HepG2 (cell line): ENCODE data around the gene TLK2. TPM values are rescaled to one million over a fixed set of nuclear protein-coding genes. Genes with fewer than 3 reads are reported as not detected.
A peak's percentile ranks its signal among the peaks of the same experiment; 100 is the strongest.

Experiments used
- ATAC-seq: fragments of 200-7000 bp; cut with Tn5 transposase; 3 replicates; pipeline ENCODE4 v1.9.1; 2020; ENCODE audit warnings: mild to moderate bottlenecking, moderate library complexity
- BruUV-seq: library from RNA; stranded (reverse); fragments of 400-500 nt; replicated peaks from 2 replicates; lab custom pipeline; 2021; lab: Mats Ljungman, UMichigan
- CTCF ChIA-PET: fragments of 300-600 bp; formaldehyde crosslinking; extraction: SDS; loops from one replicate; lab custom pipeline; 2021; ENCODE audit warnings: low total read pairs, inconsistent platforms, low intra/inter-chr PET ratio; lab: Yijun Ruan, JAX
- POLR2A ChIA-PET: fragments of 350-600 bp; sonication (Branson Sonifier 250); formaldehyde crosslinking; loops from one replicate; lab custom pipeline; 2020; ENCODE audit warnings: antibody characterized with exemption, inconsistent platforms; lab: Yijun Ruan, JAX
- DNase-seq: peaks from one replicate; pipeline ENCODE4 v3.0.0-alpha.2; 2015; ENCODE audit warnings: low spot score
- FAIRE-seq: peaks from 3 replicates; lab custom pipeline; 2011; peaks lifted over from hg19 to GRCh38; lab: Jason Lieb, UNC
- H2AFZ ChIP-seq: one replicate; pipeline ENCODE4 v1.6.1; 2011; ENCODE audit warnings: low read length, inconsistent platforms
- H3K27ac ChIP-seq: fragments of 300-600 bp; 3 replicates; pipeline ENCODE4 v1.8.0; 2011; ENCODE audit warnings: mixed run types, mild to moderate bottlenecking, mixed read lengths, low read length, inconsistent platforms; ENCODE audit not compliant: insufficient read depth; ENCODE audit errors: extremely low read length
- H3K27me3 ChIP-seq, 2 experiments: fragments of 200-600 bp in 1 of 2; 2 replicates in 1 of 2; 3 replicates in 1 of 2; pipeline versions ENCODE4 v1.6.0 to v1.8.0; 2011; ENCODE audit warnings: low read length in 2 of 2, mild to moderate bottlenecking in 2 of 2, moderate library complexity in 2 of 2, inconsistent platforms in 1 of 2; ENCODE audit not compliant: insufficient read depth in 2 of 2, control insufficient read depth in 1 of 2
- H3K36me3 ChIP-seq, 2 experiments: fragments of 200-600 bp in 1 of 2; replicated peaks in 1 of 2; 2 replicates in 1 of 2; 3 replicates in 1 of 2; pipeline versions ENCODE4 v1.5.1 to v1.8.0; 2011; ENCODE audit warnings: low read length in 2 of 2, inconsistent platforms in 1 of 2; ENCODE audit not compliant: insufficient read depth in 2 of 2, control insufficient read depth in 1 of 2
- H3K4me1 ChIP-seq: 2 replicates; pipeline ENCODE4 v1.5.1; 2012; ENCODE audit warnings: low read length, inconsistent platforms; ENCODE audit not compliant: insufficient read depth
- H3K4me2 ChIP-seq: 2 replicates; pipeline ENCODE4 v1.6.0; 2011; ENCODE audit warnings: low read depth, low read length, inconsistent platforms
- H3K4me3 ChIP-seq, 3 experiments: fragments of 200-600 bp in 1 of 3; sonication (generic), shearing (Covaris generic) in 1 of 3; replicated peaks in 1 of 3; 2 replicates each; pipeline ENCODE4 v1.5.1; 2011 to 2016; ENCODE audit warnings: low read length in 3 of 3, inconsistent platforms in 2 of 3, low read depth in 2 of 3, mild to moderate bottlenecking in 2 of 3, control low read depth in 1 of 3, mixed read lengths in 1 of 3; ENCODE audit not compliant: insufficient read depth in 1 of 3
- H3K79me2 ChIP-seq: one replicate; pipeline ENCODE4 v1.6.1; 2011; ENCODE audit warnings: low read length, inconsistent platforms; ENCODE audit not compliant: insufficient read depth
- H3K9ac ChIP-seq: 2 replicates; pipeline ENCODE4 v1.6.0; 2011; ENCODE audit warnings: mild to moderate bottlenecking, low read depth, low read length, inconsistent platforms; ENCODE audit not compliant: insufficient read depth
- H3K9me3 ChIP-seq: 2 replicates; pipeline ENCODE4 v1.5.1; 2012; ENCODE audit warnings: mild to moderate bottlenecking, low read length
- H4K20me1 ChIP-seq: 2 replicates; pipeline ENCODE4 v1.6.0; 2011; ENCODE audit warnings: inconsistent platforms, mild to moderate bottlenecking, low read length, moderate library complexity; ENCODE audit not compliant: insufficient read depth
- ARID5B ChIP-seq: IDR thresholded peaks from 2 replicates; pipeline ENCODE4 v1.4.0; 2020; ENCODE audit warnings: mild to moderate bottlenecking, missing genetic modification reagents
- ATF3 ChIP-seq: sonication (generic); formaldehyde crosslinking; IDR thresholded peaks from 2 replicates; pipeline ENCODE4 v1.4.0; 2020; ENCODE audit warnings: missing genetic modification reagents
- FOXA1 ChIP-seq, 2 experiments: fragments of 450-650 bp in 1 of 2; sonication (generic) in 1 of 2; formaldehyde crosslinking in 1 of 2; IDR thresholded peaks; 2 replicates each; pipeline versions ENCODE4 v1.4.0 to v1.6.1; 2016 to 2020; ENCODE audit warnings: missing genetic modification reagents in 1 of 2
- KDM5A ChIP-seq: fragments of 200-600 bp; sonication (generic); IDR thresholded peaks from 2 replicates; pipeline ENCODE4 v1.7.0; 2018; ENCODE audit warnings: antibody characterized with exemption, mild to moderate bottlenecking, low read length, borderline replicate concordance
- MAFK ChIP-seq, 2 experiments: IDR thresholded peaks in 1 of 2; conservative IDR thresholded peaks in 1 of 2; 2 replicates each; pipeline ENCODE4 v1.6.1; 2011; ENCODE audit warnings: improper control_type of control experiment in 2 of 2, low read length in 2 of 2
- TGIF2 ChIP-seq: IDR thresholded peaks from 2 replicates; pipeline ENCODE4 v1.6.1; 2016; ENCODE audit warnings: control low read depth, missing compliant biosample characterization
- THRA ChIP-seq: sonication (generic); formaldehyde crosslinking; IDR thresholded peaks from 2 replicates; pipeline ENCODE4 v1.4.0; 2020; ENCODE audit warnings: missing genetic modification reagents, borderline replicate concordance
- ZBTB3 ChIP-seq: sonication (generic); formaldehyde crosslinking; IDR thresholded peaks from 2 replicates; pipeline ENCODE4 v1.4.0; 2020; ENCODE audit warnings: low read depth, mild to moderate bottlenecking, moderate library complexity, missing genetic modification reagents, borderline replicate concordance
- ZFX ChIP-seq: sonication (generic); formaldehyde crosslinking; IDR thresholded peaks from 2 replicates; pipeline ENCODE4 v1.4.0; 2020; ENCODE audit warnings: mild to moderate bottlenecking, low read depth, missing genetic modification reagents, moderate library complexity
- ZNF224 ChIP-seq: sonication (generic); formaldehyde crosslinking; IDR thresholded peaks from 2 replicates; pipeline ENCODE4 v1.5.0; 2020; ENCODE audit warnings: mild to moderate bottlenecking, missing genetic modification reagents
- ZNF230 ChIP-seq: sonication (generic); formaldehyde crosslinking; IDR thresholded peaks from 2 replicates; pipeline ENCODE4 v1.4.0; 2020; ENCODE audit warnings: mild to moderate bottlenecking, missing genetic modification reagents
- ZNF460 ChIP-seq: sonication (generic); formaldehyde crosslinking; IDR thresholded peaks from 2 replicates; pipeline ENCODE4 v1.5.1; 2020; ENCODE audit warnings: missing genetic modification reagents, mild to moderate bottlenecking, borderline replicate concordance
- ZNF652 ChIP-seq: IDR thresholded peaks from 2 replicates; pipeline ENCODE4 v1.6.1; 2016; ENCODE audit warnings: low read depth, borderline replicate concordance
- WGBS: methylation state at CpG from one replicate; pipeline ENCODE4 v1.1.6; 2017; ENCODE audit warnings: low lambda C conversion rate; 5-methylcytosine and 5-hydroxymethylcytosine counted together
- in situ Hi-C: cut with HindIII; loops from 2 replicates; pipeline ENCODE4 v1.10.0; 2017; ENCODE audit warnings: low pct_unique_long_range_greater_than_20kb; ENCODE audit not compliant: extremely low pct_ligation_motif_present
- intact Hi-C: fragments of 100-400 bp; cut with micrococcal nuclease; formaldehyde crosslinking; loops from one replicate; pipeline ENCODE4 v1.10.0; 2022; ENCODE audit not compliant: unreplicated experiment
- polyA plus RNA-seq, 8 experiments: library from polyadenylated mRNA; depleted of rRNA in 3 of 8; stranded (reverse) in 7 of 8; unstranded in 1 of 8; fragments of >200 nt; fragmentation: Illumina TruSeq in 4 of 8; extraction: Trizol in 4 of 8; gene quantifications; 2 replicates each; pipeline versions ENCODE4 v1.2.1 to v1.2.3, GENCODE V29; 2011 to 2016; ENCODE audit warnings: low read depth in 4 of 8, missing spikeins in 1 of 8, mixed read lengths in 1 of 8; ENCODE audit not compliant: insufficient read depth in 1 of 8
- total RNA-seq, 5 experiments: library from RNA; depleted of rRNA; stranded (reverse); fragments of >200 nt; fragmentation: Illumina TruSeq; extraction: Trizol; gene quantifications; 2 replicates each; pipeline ENCODE4 v1.2.3, GENCODE V29; 2016; ENCODE audit warnings: low read depth in 1 of 5

The TLK2 gene
- total and polyA plus RNA-seq, 2 of the 13 experiments (the other 11 are each of a cell fraction or from before 2014, with no cell fraction given): 58.7 to 60.8 TPM

GRCh38 chr17:62566996-62567578 is 88.5 kb downstream of the TLK2 start:
- H3K27ac ChIP-seq: no peak overlapping the region
- no peaks in the 10 kb centered on the region for H3K9me3 ChIP-seq
- POLR2A ChIA-PET: no interaction called here
- no peaks in the 10 kb centered on the region for H3K79me2 ChIP-seq
- 92% methylated on average over 4 of the region's 4 CpGs for WGBS
- no peak overlapping the region for H2AFZ ChIP-seq
- no peaks in the 10 kb centered on the region for H3K27me3 ChIP-seq
- no TSS peak for BruUV-seq
- H3K4me3 ChIP-seq: no peak overlapping the region
- 0 out of 2 replicates have a peak, but pooled peaks cover 7% of the 10 kb centered on the region for H4K20me1 ChIP-seq
- no peak for ATAC-seq
- peaks cover 6% of the 10 kb centered on the region for H3K4me1 ChIP-seq
- intact Hi-C loops: no loop called here
- H3K4me2 ChIP-seq: no peak overlapping the region
- no peak for TF ChIP-seq ZBTB3 (CRISPR knock-in tag)
- no peak for TF ChIP-seq ZFX
- 0 out of 4 replicates have a peak, but pooled peaks of 1 of the 2 experiments have one; percentile 4 for TF ChIP-seq MAFK (conservative IDR thresholded peaks at IDR 0.05 in 1 of 2, IDR thresholded peaks at IDR 0.05 in 1 of 2; ENCODE audit: low read length in 2 of 2)
- peak; percentile 30; the same call in 1 of the 2 replicates for TF ChIP-seq ZNF460 (CRISPR knock-in tag)
- no peak for DNase-seq
- CTCF ChIA-PET: no interaction called here
- in situ Hi-C loops: no loop called here
- peaks cover 13 to 66% of the 10 kb centered on the region in 2 experiments for H3K36me3 ChIP-seq
- no peak for FAIRE-seq
- no peak overlapping the region for H3K9ac ChIP-seq

- H3K4me3 ChIP-seq: no peak overlapping the region
- H3K36me3 ChIP-seq: peaks cover 11 to 62% of the 10 kb centered on the region in 2 experiments
- CTCF ChIA-PET: no interaction called here
- DNase-seq (no peak), FAIRE-seq (no peak), ATAC-seq (no peak)
- in situ Hi-C loops: no loop called here
- intact Hi-C loops: no loop called here
- no peaks in the 10 kb centered on the region for H3K9me3 ChIP-seq
- H3K4me1 ChIP-seq: no peaks in the 10 kb centered on the region
- no peaks in the 10 kb centered on the region for H3K27me3 ChIP-seq
- H3K27ac ChIP-seq: no peak overlapping the region
- no peaks in the 10 kb centered on the region for H3K79me2 ChIP-seq
- no peak overlapping the region for H3K9ac ChIP-seq
- WGBS: 97% methylated on average over 5 of the region's 5 CpGs
- POLR2A ChIA-PET: no interaction called here
- BruUV-seq: no TSS peak
- no peak overlapping the region for H2AFZ ChIP-seq
- no peak overlapping the region for H3K4me2 ChIP-seq
- H4K20me1 ChIP-seq: no peaks in the 10 kb centered on the region
- TF ChIP-seq ZNF224 (no peak), ZNF652 (CRISPR knock-in tag) (no peak), FOXA1 (IDR thresholded peaks at IDR 0.05) (no peak), FOXA1 (CRISPR knock-in tag; IDR thresholded peaks at IDR 0.05) (no peak), ARID5B (CRISPR knock-in tag) (no peak), THRA (CRISPR knock-in tag) (no peak), ATF3 (CRISPR knock-in tag) (no peak), ZNF230 (no peak), TGIF2 (CRISPR knock-in tag) (no peak), KDM5A (no peak)
Measured at GRCh38 chr17:62572488-62572887, 93.9 kb downstream of the TLK2 start.
